ENCODE measurements around the gene CLPSL2. TPM values are rescaled to one million over a fixed set of nuclear protein-coding genes. Genes with fewer than 3 reads are reported as not detected.
"Not testable (repeated sequence)": the region's sequence is repeated elsewhere in the genome, so short reads cannot be mapped to it uniquely, and the experiment has no call there.

CLPSL2 gene, protein sequence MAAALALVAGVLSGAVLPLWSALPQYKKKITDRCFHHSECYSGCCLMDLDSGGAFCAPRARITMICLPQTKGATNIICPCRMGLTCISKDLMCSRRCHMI
- not detected in 2 replicates for total RNA-seq (2014; rRNA removed; shearing (Covaris generic))

DNA sequence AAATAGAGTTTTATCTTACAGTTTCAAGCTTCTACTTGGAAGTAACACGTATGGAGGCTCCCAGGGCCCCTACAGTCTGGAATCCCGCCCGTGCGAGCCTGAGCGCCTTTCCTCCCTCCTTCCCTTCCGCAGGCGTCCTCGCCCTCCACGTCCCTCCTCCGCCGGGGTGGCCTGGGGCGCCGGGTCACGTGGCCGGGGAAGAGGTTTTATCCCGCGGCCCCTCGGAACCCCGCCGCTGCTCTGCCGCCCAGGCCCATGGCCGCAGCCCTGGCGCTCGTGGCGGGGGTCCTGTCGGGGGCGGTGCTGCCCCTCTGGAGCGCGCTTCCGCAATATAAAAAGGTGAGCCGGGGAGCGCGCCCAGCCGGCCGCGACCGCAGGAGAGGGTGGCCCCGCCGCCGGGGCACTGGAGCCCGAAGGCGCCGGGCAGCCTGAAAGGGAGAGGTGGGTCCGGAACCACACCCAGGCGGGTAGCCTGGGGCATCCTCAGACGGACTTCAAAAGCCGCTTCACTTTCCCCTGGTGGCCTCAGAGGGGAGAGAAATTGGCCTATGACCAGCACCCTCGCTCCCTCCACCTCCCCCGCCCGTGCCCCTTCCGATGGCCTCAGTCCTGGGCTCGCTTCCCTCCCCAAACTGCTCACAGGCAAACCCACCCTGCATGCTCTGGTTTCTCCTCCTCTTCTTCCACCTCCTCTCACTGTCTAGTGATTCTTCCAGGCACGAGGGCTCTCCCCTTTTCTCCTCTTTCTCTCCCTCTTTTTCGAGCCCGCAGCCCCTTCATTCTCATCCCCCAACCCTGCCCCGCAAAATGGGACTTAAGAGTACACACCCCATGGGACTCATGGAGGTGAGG, at the start of gene CLPSL2:
Gene CLPSL2 (plus strand): TSS at position 235 of the 852 bp plus-strand sequence. CDS start 21 bp downstream, at position 256.
- DNase-seq (ENCODE audit: low spot score), result no peak
- in situ Hi-C loops (cut with HindIII; ENCODE audit: low sequenced_read_pairs), result no loop called here

DNA sequence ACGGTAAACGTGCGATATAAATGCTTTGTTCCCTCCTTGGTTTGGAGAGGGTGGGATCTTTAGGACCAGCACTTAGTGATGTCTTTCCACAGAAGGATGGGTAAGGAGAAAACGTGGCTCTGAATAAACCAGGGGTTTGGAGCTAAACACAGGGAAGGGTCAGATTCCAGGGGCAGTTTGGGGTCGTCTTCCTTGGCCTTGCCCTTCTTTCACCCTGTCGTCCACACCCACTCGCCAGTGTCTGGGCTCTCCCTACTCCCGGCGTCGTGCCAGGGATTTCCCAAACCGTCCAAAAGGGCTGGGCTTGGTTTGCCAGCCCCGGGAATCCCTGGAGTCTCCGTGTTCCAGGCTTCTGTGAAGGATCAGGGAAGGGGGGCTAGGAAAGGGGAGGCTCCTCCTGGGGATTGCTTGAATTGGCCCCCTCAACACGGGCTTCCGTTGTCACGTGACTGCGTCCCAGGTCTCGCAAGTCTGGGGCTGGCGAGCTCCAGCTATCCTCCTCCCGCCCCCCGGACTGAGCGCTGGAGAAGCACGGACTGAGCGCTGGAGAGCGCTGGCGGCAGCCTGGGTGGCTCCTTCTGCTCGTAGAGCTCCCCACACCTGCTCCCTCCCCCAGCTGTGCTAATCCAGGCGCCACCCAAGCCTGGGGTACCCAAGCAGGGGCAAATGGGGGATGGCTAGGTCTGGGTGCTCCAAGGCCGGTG, 49.0 kb upstream of the CLPSL2 start:
- DNase-seq (ENCODE audit: low spot score), result peak; percentile 73

DNA sequence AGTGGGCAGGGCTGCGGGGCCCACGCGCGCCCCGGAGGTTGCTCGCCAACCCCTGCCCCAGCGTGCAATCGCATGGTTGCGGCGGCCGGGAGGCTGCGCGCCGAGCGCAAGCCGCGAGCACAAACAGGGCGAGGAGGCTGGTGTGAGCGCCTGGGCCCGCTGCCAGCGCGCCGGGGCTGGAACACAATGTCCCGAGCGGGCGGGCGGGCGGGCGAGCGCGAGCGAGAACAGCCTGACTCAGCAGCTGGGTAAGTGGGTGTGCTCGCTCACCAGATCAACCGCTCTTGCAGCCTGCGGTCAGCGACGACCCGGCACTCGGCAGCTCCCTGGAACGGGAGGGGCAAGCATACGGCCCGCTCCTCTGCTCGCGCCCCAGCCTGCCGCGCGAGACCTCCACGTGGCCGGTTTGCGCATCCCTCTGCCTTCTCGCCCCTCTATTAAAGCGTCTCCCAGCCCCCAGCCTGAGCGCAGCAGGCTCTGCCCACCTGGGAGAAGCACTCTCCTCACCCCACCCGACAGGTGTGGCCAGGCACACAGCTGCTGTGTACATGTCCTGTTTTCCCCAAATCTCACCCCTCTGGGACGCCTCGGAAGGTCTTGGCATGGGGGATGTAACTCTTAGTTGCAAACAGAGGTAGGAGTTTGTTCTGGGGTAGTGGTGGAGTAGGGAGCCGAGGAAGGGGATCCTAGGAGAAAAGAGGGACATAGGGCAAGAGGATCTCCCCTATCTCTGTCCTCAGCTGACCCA, 48.3 kb upstream of the CLPSL2 start:
- in situ Hi-C loops (cut with HindIII; ENCODE audit: low sequenced_read_pairs), result no loop called here
- peak; percentile 78 for DNase-seq (ENCODE audit: low spot score)

More for the DNA sequence above, 49.0 kb upstream of the CLPSL2 start:
- in situ Hi-C loops (cut with HindIII; ENCODE audit: low sequenced_read_pairs), result no loop called here

DNA sequence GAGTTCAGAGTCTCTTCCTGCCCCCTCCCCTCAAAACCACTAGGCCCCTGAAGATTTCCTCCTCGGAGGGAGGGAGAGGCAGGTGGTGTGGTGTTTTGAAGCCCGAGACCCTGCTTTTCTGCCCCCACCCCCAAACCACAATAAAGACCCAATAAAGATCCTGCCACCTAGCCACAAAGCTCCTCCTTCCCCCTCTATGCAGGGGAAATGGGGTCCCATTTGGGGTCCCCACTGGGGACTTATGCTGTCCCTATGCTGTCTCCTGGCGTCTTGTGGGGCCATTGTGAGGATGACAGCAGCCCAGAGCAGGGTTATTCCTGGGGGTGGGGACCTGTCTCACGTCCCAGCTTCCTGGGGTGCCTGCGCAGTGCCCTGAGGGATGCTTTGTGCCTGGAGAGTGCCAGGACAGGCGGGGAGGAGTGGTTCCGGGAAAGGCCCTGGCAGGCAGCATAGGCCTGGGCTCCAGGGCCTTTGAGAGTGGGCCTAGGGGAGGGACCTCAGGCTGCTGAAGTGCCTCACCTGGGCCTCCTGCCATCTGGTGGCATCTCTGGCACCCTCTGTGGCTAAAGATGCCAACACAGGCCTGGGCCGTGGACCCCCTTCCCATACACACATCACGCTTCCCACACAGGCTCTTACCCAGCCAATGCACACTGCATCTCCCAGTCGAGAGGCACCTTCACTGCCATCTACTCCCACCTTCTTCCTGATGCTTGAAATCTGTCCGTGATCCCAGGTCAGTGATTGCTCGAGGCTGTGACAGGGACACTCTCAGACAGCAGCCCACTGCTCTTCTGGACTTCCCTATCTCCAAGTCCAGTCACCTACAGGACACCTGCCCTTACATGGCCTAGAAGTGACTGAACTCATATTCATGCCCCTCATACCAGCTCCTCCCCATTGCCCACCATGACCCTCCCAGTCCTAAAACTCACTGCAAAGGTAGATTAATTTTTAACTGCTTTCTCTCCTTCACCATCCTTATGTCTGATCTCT, 47.4 kb upstream of the CLPSL2 start:
- peak; percentile 28 for DNase-seq (ENCODE audit: low spot score)
- in situ Hi-C loops (cut with HindIII; ENCODE audit: low sequenced_read_pairs), result no loop called here

DNA sequence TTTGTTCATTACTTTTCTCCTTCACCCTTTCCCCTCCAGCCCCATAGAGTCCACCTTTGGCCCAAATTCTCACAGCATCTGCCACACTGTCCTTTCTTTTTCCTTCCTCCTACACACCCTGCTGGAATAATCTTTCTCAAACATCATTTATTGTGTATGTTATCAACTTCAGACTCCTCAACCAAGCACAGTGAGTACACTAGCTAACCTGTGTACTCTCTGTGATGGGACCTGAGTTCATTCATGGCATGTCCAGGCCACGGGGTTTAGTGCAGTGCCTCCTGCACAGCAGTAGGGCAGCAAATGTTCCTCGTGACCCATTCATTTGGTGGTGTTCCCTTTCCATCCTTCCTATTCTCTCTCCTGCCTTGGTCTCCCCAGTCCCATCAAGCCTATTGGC, 46.7 kb upstream of the CLPSL2 start:
- in situ Hi-C loops (cut with HindIII; ENCODE audit: low sequenced_read_pairs), result no loop called here
- no peak for DNase-seq (ENCODE audit: low spot score)

DNA sequence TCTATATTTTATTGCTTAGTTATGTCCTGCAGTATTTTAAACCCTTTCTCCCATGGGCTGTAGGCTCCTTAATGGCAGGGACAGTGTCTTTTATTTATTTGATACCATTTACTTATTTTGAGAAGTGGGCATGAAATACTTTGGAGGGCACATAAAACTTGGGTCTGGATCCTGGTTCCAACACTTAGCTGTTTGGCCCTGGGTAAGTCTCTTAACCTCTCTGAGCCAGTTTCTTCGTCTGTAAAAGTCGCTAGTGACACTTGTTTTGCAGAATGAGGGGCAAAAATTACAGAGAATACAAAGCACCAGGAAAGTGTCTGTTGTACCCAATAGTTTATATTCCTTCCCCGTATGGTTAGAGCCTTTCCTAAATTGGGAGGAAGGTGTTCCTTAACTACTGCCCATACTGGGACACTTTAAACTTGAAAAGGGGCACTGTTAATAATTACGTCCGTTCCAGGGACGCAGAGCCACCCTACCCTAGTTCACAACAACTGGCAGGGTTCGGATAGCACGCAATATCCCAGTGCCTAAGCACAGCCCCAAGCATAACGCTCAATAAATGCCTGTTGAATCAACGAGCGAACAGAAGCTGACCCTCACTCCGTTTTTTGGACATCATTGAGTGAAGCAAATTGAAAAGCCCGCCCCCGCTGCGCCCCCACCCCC, 45.5 kb upstream of the CLPSL2 start:
- in situ Hi-C loops (cut with HindIII; ENCODE audit: low sequenced_read_pairs), result no loop called here
- peak; percentile 47 for DNase-seq (ENCODE audit: low spot score)

DNA sequence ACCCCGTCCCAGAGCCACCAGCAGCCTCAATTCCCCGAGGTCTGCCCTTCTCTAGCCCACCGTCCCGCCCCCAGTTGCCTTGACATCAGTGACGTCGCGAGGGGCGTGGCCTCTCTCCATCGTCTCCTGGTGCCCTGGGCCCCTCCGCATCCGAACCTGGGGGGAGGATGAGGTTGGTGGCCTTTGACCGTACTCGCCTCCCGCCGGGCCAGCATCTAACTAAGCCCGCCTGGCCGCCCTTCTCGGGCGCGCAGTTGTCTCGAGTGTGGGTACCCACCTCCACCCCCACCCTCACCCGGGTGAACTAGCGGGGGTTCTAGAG, 45.0 kb upstream of the CLPSL2 start:
- in situ Hi-C loops (cut with HindIII; ENCODE audit: low sequenced_read_pairs), result no loop called here
- peak; percentile 87 for DNase-seq (ENCODE audit: low spot score)

DNA sequence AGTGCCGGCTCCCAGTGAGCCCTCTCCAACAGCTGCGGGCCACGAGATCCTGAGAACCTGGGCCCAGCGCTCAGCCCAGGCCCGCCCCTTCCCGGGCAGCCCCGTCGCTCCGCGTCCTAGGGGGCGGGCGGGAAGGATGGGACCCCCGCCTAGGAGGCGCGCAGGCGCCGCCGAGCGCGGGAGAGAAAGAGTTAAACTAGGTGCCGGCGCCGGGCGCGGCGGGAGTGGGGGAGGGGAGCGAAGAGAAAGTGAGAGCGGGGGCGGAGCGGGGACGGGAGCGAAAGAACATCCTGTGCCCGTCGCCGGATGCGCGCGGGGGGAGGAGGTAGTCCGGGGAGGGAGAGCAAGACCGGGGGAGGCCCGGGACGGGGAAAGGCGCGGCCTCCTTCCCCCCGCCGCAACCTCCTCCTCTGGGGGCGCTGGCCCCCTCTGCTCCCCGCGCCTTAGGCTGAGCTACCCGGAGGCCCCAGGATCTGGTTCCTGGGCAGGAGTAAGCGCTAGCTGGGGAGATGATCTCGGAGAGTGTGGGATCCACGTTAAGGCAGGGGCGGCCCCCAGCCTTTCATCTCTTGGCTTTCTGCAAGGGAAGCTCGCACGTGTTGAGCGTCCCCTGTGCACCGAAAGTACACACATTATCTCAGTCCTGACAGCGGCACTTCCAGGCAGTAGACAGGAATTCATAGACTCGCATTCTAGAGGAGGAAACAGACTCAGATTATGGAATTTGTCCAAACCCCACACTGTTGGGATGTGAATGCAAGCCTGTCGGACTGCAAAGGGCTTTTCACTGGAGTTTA, 44.5 kb upstream of the CLPSL2 start:
- DNase-seq (ENCODE audit: low spot score), result peak; percentile 84
- in situ Hi-C loops (cut with HindIII; ENCODE audit: low sequenced_read_pairs), result no loop called here

DNA sequence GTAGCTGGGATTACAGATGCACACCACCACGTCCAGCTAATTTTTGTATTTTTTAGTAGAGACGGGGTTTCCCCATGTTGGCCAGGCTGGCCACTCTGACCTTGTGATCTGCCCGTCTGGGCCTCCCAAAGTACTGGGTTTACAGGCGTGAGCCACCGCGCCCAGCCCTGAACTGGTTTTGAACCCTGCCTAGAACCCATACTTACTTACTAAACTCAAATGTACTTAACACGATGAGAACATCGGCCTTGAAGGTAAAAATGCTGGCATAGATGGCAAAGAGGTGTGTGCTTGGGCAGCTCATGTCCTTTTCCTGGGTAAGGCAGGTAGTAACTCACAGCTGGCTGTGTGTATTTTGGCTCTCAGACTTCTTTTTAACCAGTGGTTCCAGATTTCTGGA, 42.8 kb upstream of the CLPSL2 start:
- no peak for DNase-seq (ENCODE audit: low spot score)
- in situ Hi-C loops (cut with HindIII; ENCODE audit: low sequenced_read_pairs), result no loop called here

DNA sequence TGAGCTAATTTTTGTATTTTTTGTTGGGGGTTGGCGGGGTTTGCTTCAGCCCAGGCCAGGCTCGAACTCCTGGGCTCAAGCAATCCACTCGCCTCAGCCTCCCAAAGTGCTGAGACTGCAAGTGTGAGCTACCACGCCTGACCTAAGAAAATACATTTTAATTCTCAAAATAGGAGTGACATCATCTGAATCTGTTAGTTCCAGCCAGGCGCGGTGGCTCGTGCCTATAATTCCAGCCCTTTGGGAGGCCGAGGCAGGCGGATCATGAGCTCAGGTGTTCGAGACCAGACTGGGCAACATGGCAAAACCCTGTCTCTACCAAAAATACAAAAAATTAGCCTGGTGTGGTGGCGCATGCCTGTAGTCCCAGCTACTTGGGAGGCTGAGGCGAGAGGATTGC, 42.1 kb upstream of the CLPSL2 start:
- in situ Hi-C loops (cut with HindIII; ENCODE audit: low sequenced_read_pairs); DNase-seq (ENCODE audit: low spot score): not testable (repeated sequence)

DNA sequence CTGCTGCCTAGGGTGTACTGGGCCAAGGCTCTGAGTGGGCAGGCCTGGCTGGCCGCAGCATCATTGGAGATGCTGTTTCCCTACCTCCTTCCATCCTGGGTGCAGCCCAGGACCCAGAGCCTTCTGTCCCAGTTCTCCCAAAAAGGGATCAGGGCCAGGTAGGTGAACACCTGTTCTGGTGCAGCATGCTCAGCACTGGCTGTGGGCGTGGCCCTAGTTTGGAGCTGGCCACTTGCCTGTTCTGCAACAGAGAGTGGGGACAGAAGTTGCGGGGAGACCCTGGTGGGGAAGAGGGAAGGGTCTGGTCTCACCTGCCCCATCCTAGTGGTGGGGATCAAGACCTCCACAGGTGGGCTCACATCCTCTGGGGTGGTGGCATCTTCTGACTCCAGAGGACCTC, 40.9 kb upstream of the CLPSL2 start:
- DNase-seq (ENCODE audit: low spot score), result no peak
- in situ Hi-C loops (cut with HindIII; ENCODE audit: low sequenced_read_pairs), result no loop called here

DNA sequence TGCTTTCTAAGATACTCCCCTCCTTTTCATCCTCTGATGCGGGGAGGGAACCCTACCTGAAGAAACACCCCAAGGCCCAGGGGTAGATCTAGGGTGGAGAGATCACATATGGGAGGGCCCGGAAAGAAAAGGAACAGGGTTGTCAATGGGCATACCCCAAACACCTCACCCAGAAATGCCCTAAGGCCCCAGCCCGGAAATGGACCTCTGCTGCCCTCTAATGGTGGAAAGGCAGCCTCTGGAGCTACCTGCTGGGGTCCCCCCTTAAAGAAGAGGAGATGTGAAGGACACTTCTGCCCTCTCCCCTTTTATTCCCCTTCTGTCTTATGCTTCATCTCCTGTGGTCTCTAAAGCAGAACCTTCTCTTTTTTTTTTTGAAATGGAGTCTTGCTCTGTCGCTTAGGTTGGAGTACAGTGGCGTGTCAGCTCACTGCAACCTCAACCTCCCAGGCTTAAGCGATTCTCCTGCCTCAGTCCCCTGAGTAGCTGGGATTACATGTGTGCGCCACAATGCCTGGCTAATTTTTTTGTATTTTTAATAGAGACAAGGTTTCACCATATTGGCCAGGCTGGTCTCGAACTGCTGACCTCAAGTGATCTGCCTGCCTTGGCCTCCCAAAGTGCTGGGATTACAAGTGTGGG, 40.0 kb upstream of the CLPSL2 start:
- in situ Hi-C loops (cut with HindIII; ENCODE audit: low sequenced_read_pairs), result no loop called here
- peak; percentile 69 for DNase-seq (ENCODE audit: low spot score)

DNA sequence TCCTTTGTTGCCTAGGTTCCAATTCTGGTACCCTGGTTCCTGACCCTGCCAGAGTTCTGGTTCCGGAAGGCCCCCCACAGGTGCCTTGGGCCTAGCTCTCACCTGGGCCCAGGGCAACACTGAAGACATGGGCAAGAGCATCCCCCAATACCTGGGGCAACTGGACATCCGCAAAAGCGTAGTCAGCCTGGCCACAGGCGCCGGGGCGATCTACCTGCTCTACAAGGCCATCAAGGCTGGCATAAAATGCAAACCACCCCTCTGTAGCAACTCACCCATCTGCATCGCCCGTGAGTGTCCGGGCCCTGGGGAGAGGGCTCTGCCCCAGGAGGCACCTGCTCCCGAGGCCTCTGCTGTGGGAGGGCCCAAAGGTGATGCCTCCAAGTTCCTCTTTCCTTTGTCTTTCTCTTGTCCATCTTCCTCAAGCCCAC, 39.4 kb upstream of the CLPSL2 start, which contains the start of gene ARMC12:
Gene ARMC12 (plus strand): TSS at position 51 of the 431 bp plus-strand sequence. CDS start 77 bp downstream, at position 128.
- in situ Hi-C loops (cut with HindIII; ENCODE audit: low sequenced_read_pairs), result no loop called here
- DNase-seq (ENCODE audit: low spot score), result no peak

DNA sequence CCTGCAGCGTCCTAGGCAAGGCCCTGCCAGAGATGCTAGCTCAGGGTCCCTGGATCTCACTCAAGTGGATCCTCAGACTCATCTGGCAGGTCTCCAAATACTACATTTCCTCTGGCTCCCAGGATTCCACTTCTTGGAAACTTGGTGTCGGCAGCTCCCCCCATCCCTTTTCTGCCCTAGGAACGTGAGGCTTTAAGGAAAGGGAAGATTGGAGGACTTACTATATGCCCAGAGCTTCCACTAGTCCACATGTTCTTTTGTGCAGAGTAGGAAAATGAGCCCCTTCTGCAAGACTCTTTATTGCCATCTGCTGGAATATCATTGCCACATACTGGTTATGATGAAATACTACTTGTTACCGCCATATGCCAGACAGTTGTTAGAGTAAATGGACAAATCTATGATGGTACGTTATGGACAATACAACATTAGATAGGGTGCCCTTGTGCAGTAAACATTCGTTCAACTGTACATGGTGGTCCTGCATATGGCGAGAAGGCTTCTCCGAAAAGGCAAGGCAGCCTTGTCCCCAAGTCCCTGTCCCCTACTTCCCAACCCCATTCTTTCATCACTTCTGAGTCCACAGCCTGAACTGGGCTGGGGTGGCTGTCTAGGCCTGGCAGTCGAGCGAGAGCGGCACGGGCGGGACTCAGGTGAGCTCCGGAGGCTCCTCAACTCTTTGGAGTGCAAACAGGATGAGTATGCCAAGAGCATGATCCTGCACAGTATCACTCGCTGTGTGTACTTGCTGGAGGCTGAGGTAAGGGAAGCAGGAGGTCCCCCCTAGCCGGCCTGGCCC, 38.8 kb upstream of the CLPSL2 start:
- in situ Hi-C loops (cut with HindIII; ENCODE audit: low sequenced_read_pairs), result no loop called here

DNA sequence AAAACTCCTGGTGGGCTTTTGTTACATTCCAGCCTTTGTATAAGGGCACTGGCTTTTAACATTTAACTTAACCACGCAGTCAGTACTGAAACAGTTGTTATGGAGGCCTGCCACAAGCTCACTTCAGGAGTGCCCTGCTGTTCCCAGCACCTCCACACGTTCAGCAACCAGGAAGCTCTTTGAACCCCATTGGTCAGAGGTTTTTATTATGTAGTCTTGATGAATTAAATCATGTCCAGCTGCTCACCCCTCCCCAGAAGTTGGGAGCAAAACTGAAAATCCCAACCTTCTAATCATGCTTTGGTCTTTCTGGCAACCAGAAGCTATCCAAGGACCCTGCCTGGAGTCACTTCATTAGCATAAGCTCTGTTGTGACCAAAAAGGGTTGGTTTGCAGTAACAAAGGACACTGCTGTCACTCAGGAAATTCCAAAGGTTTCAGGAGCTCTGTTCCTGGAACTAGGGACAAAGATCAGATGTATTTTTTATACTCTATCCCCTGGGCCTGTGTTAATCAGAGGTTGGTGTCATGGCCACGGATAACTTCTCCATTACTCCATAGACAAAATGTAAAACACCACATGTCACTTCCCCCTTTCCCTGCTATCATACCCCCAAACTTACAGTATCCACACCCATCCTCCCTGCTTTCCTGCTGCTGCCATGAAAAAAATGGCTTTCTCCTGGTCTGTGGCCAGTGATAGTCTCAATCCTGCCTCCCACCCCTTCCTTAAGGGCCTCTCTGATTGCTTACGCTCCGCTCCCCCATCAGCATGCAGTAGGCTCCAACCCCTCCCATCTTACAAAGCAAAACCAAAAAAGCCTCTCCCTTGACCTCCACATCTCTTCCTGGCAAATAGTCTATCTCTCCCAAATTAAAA, 36.5 kb upstream of the CLPSL2 start:
- DNase-seq (ENCODE audit: low spot score), result no peak

More for the DNA sequence above, 38.8 kb upstream of the CLPSL2 start:
- DNase-seq (ENCODE audit: low spot score), result peak; percentile 85

More for the DNA sequence above, 36.5 kb upstream of the CLPSL2 start:
- in situ Hi-C loops (cut with HindIII; ENCODE audit: low sequenced_read_pairs), result no loop called here

Measured in G401 (cell line).